ENCODE measurements around the gene ZSCAN12.

ZSCAN12 gene

GRCh38 chr6:28351493-28351925 is 48.0 kb downstream of the ZSCAN12 start:
- Mint-ChIP-seq H3K27me3 (peaks cover 10% of the 10 kb centered on the region), H3K36me3 (peaks cover 18% of the 10 kb centered on the region), H3K4me1 (peaks cover 48% of the 10 kb centered on the region), H3K27ac (no peak overlapping the region), H3K9me3 (peaks cover 2% of the 10 kb centered on the region), H3K4me3 (peak overlapping the region; percentile 45)
- ATAC-seq = no peak

DNA sequence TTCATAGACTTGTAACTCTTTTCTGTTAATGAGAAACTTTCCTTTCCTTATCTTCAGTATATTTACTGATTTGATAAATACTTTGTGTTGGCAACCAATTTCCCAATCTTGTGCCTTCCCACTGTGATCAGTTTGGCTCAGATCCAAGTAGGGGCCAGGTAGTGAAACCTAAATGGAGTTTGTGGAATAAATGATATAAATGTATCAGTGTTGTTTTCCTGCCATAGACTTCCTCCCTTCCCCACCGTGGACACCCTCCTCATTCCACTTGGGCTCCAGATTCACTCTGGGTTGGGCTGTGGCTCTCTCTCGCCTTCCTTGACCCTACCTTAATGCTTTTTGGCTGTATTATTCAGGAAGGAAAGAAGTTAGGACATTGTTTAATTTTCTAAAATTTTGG is 48.5 kb downstream of the ZSCAN12 start:
- H3K36me3 Mint-ChIP-seq = peaks cover 18% of the 10 kb centered on the region
- H3K4me1 Mint-ChIP-seq = peaks cover 43% of the 10 kb centered on the region
- H3K9me3 Mint-ChIP-seq = peaks cover 2% of the 10 kb centered on the region

DNA sequence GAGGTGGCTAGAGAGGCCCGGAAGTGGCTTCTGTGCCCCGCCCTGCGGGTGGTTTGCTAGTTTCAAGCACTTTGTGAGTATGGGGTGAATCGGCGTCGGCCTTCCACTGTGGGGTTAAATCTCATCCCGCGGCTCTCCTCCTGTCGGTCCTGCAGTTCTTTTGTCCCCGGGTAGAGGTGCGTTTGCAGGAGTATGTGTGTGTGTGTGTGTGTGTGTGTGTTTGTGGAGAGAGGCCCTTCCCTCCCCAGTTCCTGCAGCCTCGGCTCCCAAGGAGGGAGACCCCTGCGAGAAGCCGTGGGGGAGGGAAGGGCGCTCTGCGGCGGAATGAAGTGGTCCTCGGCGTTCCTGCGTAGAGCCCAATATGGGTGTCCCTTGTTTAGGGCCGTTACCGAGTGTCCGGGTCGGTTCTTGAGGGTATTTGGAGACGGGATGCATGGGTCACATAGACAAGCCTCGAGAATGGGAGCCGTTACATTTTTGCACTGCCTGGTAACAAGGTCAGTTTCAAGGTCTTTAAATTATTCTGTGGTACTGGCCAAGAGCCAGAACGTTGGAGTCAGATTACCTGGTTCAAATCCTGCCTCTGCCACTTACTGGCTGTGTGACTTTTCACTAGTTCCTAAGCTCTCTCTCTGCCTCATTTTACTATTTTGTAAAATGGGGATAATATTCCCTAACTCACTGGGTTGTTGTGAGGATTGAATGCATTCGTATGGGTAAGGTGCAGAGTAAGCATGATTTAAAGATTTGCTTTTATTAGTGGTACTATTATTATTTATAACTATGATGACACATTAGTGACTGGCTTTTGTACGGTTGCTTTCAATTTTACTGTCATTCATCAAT is 49.4 kb downstream of the ZSCAN12 start, which contains the start of gene ZKSCAN3:
Gene ZKSCAN3, plus strand, starts transcription at position 56 of the 846 bp plus-strand sequence. CDS start 9,640 bp downstream, outside the sequence.
- Mint-ChIP-seq H3K9me3 (peaks cover 2% of the 10 kb centered on the region), H3K27ac (peak within 1 kb of the TSS; percentile 98), H3K4me1 (peaks cover 34% of the 10 kb centered on the region), H3K4me3 (peak within 1 kb of the TSS; percentile 99), H3K27me3 (peaks cover 10% of the 10 kb centered on the region), H3K36me3 (peaks cover 18% of the 10 kb centered on the region)
- ATAC-seq = peak; percentile 98

More for the DNA sequence above, 48.5 kb downstream of the ZSCAN12 start:
- ATAC-seq = no peak
- Mint-ChIP-seq H3K27ac (no peak overlapping the region), H3K27me3 (peaks cover 10% of the 10 kb centered on the region), H3K4me3 (no peak overlapping the region)

DNA sequence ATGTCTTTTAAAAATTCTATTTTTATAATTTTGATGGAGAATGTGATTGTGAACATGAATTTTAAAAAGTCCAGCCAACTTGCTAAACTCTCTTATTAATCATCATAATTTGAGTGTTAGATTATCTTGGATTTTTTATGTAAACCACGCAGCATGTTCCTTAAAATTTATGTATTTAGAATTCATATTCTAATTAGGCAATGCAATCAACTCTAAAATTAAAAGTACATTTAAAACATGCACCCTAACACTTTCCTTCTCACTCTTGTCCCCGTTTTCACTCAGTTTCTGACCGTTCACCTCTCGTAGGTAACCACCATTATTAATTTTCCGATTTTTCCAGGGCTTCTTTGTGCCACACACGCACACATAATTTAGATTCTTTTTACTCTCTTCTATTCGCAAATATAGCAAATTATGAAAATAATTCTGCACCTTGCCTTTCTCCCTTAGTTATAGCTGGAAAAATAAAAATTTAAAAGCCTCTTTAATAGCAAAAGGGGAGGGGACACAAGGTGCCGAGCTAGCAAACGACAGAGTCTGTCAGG is 50.1 kb downstream of the ZSCAN12 start:
- H3K36me3 Mint-ChIP-seq = peaks cover 18% of the 10 kb centered on the region
- peaks cover 33% of the 10 kb centered on the region for H3K4me1 Mint-ChIP-seq
- H3K27me3 Mint-ChIP-seq = peaks cover 10% of the 10 kb centered on the region
- peak overlapping the region; percentile 98 for H3K27ac Mint-ChIP-seq
- peak overlapping the region; percentile 99 for H3K4me3 Mint-ChIP-seq
- H3K9me3 Mint-ChIP-seq = peaks cover 2% of the 10 kb centered on the region
- ATAC-seq = no peak

DNA sequence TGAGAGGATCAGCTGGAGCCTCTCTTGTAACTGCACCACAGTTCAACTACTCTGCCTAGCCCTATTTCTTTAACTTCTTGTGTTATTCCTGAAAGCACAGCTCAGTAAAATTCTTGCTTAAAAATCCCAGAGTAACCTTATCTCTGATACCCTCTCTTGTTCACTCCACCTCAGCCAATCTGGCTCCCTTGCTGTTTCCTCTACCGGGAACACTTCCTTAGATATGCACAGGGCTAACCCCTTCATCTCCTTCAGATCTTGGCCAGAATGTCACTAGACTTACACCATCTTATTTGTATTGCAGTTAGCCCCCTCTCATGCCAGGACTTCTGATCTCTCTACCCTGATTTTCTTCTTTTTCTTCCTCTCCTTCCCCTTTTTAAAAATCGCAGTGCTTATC is 52.4 kb downstream of the ZSCAN12 start:
- Mint-ChIP-seq H3K36me3 (peaks cover 11% of the 10 kb centered on the region), H3K4me1 (peaks cover 27% of the 10 kb centered on the region), H3K27ac (no peak overlapping the region), H3K9me3 (no peaks in the 10 kb centered on the region), H3K4me3 (no peak overlapping the region), H3K27me3 (peaks cover 10% of the 10 kb centered on the region)
- no peak for ATAC-seq

- H3K36me3 Mint-ChIP-seq = peaks cover 10% of the 10 kb centered on the region
- H3K4me1 Mint-ChIP-seq = peaks cover 10% of the 10 kb centered on the region
- H3K27me3 Mint-ChIP-seq = peaks cover 10% of the 10 kb centered on the region
- peaks cover 3% of the 10 kb centered on the region for H3K9me3 Mint-ChIP-seq
- H3K4me3 Mint-ChIP-seq = no peak overlapping the region
- ATAC-seq = no peak
- no peak overlapping the region for H3K27ac Mint-ChIP-seq
Observed at GRCh38 chr6:28345201-28345600, 54.3 kb downstream of the ZSCAN12 start.

GRCh38 chr6:28343898-28344677 is 55.5 kb downstream of the ZSCAN12 start:
- peaks cover 10% of the 10 kb centered on the region for H3K27me3 Mint-ChIP-seq
- H3K27ac Mint-ChIP-seq = no peak overlapping the region
- H3K9me3 Mint-ChIP-seq = peaks cover 5% of the 10 kb centered on the region
- H3K36me3 Mint-ChIP-seq = peaks cover 6% of the 10 kb centered on the region
- no peak overlapping the region for H3K4me3 Mint-ChIP-seq
- ATAC-seq = no peak
- H3K4me1 Mint-ChIP-seq = no peaks in the 10 kb centered on the region

DNA sequence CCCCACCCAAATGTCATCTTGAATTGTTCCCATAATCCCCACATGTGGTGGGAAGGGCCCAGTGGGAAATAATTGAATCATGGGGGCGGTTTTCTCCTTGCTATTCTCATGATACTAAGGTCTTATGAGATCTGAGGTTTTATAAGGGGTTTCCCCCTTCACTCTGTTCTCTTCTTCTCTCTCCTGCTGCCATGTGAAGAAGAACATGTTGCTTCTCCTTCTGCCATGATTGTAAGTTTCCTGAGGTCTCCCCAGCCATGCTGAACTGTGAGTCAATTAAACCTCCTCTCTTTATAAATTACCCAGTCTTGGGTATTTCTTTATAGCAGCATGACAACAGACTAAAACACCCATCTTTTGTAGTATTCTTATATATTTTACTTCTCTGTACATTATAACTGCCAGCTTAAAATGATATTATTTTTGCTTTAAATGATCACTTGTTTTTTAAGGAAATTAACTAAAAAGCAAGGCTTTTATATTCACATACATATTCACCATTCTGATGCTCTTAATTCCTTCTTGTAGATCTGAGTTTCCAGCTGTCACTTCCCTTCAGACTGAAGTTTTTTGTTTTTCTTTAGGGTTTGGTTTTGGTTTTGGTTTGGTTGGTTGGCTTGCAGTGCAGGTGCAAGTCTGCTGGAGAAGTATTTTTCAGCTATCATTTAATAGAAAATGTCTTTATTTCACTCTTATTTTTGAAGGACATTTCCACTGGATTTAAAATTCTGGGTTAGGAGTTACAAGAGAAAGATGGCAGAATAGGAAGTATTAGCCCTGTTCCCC is 59.0 kb downstream of the ZSCAN12 start:
- H3K9me3 Mint-ChIP-seq = peaks cover 5% of the 10 kb centered on the region
- H3K27ac Mint-ChIP-seq = no peak overlapping the region
- H3K36me3 Mint-ChIP-seq = peaks cover 6% of the 10 kb centered on the region
- no peaks in the 10 kb centered on the region for H3K4me1 Mint-ChIP-seq
- H3K27me3 Mint-ChIP-seq = no peaks in the 10 kb centered on the region
- ATAC-seq = no peak
- no peak overlapping the region for H3K4me3 Mint-ChIP-seq

GRCh38 chr6:28337121-28337520 is 62.4 kb downstream of the ZSCAN12 start:
- Mint-ChIP-seq H3K4me1 (peaks cover 19% of the 10 kb centered on the region), H3K27me3 (no peaks in the 10 kb centered on the region), H3K9me3 (peaks cover 7% of the 10 kb centered on the region), H3K4me3 (no peak overlapping the region), H3K27ac (no peak overlapping the region), H3K36me3 (peaks cover 6% of the 10 kb centered on the region)
- no peak for ATAC-seq

DNA sequence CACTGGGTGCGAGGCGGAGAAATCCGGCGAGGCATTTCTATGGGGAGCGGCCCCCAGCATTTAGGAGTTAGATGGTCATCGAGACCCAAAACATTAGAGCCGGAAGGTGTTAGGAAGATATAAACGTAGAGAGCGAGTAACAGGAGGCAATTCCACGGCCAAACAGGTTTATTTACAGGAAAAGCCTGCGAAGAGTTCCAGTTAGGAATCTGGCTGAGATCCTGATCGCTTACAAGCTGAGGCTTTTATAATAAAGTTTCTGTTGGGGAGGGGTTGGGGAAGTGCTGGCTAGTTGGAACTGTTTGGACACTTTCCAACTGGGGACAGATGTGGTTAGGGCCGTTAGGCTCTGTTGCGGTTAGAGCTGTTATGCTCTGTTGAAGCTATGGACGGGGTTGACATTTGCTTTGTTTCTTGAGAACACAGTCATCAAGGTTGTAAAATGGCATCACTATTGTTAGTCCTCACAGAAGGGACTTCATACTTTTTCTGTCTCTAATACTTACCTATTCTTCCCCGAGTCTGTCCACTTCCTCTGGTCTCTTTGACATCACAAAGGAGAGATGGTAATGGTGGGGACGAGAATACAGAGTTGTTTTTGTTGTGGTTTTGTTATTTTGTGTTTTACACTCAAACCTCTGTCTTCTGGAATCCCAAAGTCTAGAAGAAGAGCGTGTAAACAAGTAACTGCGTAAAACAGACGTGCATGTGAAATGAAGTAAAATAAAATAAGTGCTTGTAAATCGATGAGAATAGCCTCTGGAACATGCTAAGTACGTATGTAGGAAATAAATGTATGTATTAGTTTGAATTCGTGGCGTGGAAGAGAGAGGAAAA is 63.0 kb downstream of the ZSCAN12 start:
- H3K9me3 Mint-ChIP-seq = peaks cover 7% of the 10 kb centered on the region
- H3K27ac Mint-ChIP-seq = no peak overlapping the region
- peak; percentile 85 for ATAC-seq
- peaks cover 19% of the 10 kb centered on the region for H3K4me1 Mint-ChIP-seq
- H3K4me3 Mint-ChIP-seq = no peak overlapping the region
- H3K27me3 Mint-ChIP-seq = no peaks in the 10 kb centered on the region
- H3K36me3 Mint-ChIP-seq = peaks cover 6% of the 10 kb centered on the region

- Mint-ChIP-seq H3K9me3 (peaks cover 9% of the 10 kb centered on the region), H3K27me3 (no peaks in the 10 kb centered on the region), H3K36me3 (peaks cover 6% of the 10 kb centered on the region), H3K4me3 (no peak within 1 kb of the TSS), H3K27ac (no peak within 1 kb of the TSS), H3K4me1 (peaks cover 19% of the 10 kb centered on the region)
- peak; percentile 93 for ATAC-seq
Observed at GRCh38 chr6:28335564-28336283, 63.8 kb downstream of the ZSCAN12 start, which contains the start of gene ZSCAN31. Gene ZSCAN31 (minus strand): TSS chr6:28336148. CDS start chr6:28329683, 6,465 bp downstream.

DNA sequence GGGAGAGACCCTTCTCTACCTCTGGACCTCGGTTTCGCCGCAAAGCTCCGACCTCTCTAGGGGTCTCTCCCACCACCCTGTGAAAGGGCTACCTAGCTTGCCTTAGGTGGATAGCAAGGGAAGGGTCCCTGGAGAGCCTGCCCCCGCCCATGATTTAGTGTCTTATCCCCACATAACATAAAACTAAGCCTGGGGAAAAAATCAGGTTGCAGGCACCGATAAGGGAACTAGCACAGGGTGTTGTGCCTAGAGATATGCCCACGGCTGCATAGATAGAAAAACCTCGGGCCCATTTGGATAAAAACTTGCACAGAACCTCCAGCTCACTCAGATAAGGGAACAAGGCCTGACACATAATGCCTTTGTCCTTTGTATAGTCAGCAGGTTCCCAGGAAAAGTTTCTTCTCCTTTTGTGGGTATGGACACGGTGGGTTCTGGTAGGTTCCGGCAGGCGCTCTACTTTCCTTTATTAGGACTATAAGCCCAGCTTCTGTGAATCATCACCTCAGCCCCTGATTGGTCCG is 64.4 kb downstream of the ZSCAN12 start:
- no peak for ATAC-seq
- Mint-ChIP-seq H3K4me1 (peaks cover 19% of the 10 kb centered on the region), H3K27ac (no peak overlapping the region), H3K27me3 (no peaks in the 10 kb centered on the region), H3K4me3 (no peak overlapping the region), H3K9me3 (peaks cover 7% of the 10 kb centered on the region), H3K36me3 (peaks cover 1% of the 10 kb centered on the region)

DNA sequence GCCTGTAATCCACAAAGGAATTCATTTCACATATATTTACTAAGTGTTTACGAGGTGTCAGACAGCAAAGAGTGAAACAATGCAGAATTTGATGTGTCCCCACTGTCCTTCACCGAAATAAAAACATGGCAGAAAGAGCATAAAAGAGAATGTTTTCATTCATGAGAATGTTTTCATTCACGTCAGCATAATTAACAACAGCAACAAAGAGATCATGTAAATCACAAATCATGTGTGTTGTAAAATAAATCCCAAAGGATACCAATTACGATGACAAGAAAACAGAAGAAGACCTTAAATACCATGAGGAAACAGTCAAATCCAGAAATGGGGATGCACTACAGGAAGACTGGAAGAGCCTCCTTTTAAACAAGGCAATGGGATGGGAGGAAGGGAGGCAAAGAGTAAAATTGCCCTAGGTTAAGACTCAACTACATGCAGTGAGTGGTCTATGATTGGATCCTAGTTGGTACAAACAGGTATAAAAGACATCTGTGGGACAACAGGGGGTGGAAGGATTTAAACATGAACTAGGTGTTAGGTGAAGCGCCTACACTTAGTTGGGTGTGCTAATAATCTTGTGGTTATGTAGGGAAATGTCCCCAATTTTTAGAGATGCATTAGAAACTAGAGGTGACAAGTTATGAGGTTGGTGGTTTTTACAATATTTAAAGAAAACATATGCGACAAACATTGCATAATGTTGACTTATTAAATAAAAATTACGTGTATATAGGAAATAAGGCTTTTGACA is 65.1 kb downstream of the ZSCAN12 start:
- Mint-ChIP-seq H3K4me1 (peaks cover 19% of the 10 kb centered on the region), H3K4me3 (no peak overlapping the region), H3K27ac (no peak overlapping the region), H3K36me3 (peaks cover under 1% of the 10 kb centered on the region), H3K9me3 (peaks cover 6% of the 10 kb centered on the region), H3K27me3 (no peaks in the 10 kb centered on the region)
- no peak for ATAC-seq
